Urinary bladder (tissue), 4 donors: ENCODE results near the gene SPATA13. TPM values are rescaled to one million over a fixed set of nuclear protein-coding genes. Genes with fewer than 3 reads are reported as not detected.
"Not testable (repeated sequence)": the region's sequence is repeated elsewhere in the genome, so short reads cannot be mapped to it uniquely, and the experiment has no call there.

ENCODE experiments used
- DNase-seq: peaks from one replicate; pipeline ENCODE4 v3.0.0-alpha.2; 2015; ENCODE audit errors: extremely low spot score
- H3K27ac ChIP-seq: one replicate; pipeline ENCODE4 v1.5.1; 2013; ENCODE audit warnings: low read depth, mild to moderate bottlenecking, moderate library complexity
- H3K36me3 ChIP-seq: one replicate; pipeline ENCODE4 v1.6.1; 2013; ENCODE audit warnings: mild to moderate bottlenecking, moderate library complexity; ENCODE audit not compliant: insufficient read depth
- H3K4me1 ChIP-seq: one replicate; pipeline ENCODE4 v1.6.1; 2013; ENCODE audit warnings: mild to moderate bottlenecking, moderate library complexity; ENCODE audit not compliant: insufficient read depth
- H3K4me3 ChIP-seq: one replicate; pipeline ENCODE4 v1.5.1; 2013; ENCODE audit warnings: low read depth, low read length
- WGBS: extraction: QIAGEN DNeasy Blood & Tissue Kit; methylation state at CpG from one replicate; pipeline ENCODE4 v1.1.7; 2013; 5-methylcytosine and 5-hydroxymethylcytosine counted together
- polyA plus RNA-seq: library from polyadenylated mRNA; stranded (reverse); fragments of 200-250 nt; gene quantifications from one replicate; pipeline ENCODE4 v1.2.3, GENCODE V29; 2013
- total RNA-seq: library from RNA; depleted of rRNA; stranded (reverse); fragments of >200 nt; gene quantifications from one replicate; pipeline ENCODE4 v1.2.3, GENCODE V29; 2014
- donor health status: healthy with polysubstance abuse.
- donor health status: healthy.

Gene SPATA13
- total and polyA plus RNA-seq, 2 donors = 5.8 to 13.6 TPM

- Histone ChIP-seq H3K36me3 (no peaks in the 10 kb centered on the region), H3K27ac (no peak overlapping the region), H3K4me1 (no peaks in the 10 kb centered on the region), H3K4me3 (no peak overlapping the region)
- DNase-seq = no peak
- 39% methylated on average over 5 of the region's 5 CpGs for WGBS
These were observed 152.9 kb downstream of the SPATA13 start for GRCh38 chr13:24313439-24313838.

GRCh38 chr13:24317835-24318234 lies 157.3 kb downstream of the SPATA13 start:
- H3K27ac ChIP-seq, H3K4me1 ChIP-seq, H3K4me3 ChIP-seq, DNase-seq, H3K36me3 ChIP-seq: not testable (repeated sequence)
- WGBS = 86% methylated on average over 10 of the region's 10 CpGs

DNA sequence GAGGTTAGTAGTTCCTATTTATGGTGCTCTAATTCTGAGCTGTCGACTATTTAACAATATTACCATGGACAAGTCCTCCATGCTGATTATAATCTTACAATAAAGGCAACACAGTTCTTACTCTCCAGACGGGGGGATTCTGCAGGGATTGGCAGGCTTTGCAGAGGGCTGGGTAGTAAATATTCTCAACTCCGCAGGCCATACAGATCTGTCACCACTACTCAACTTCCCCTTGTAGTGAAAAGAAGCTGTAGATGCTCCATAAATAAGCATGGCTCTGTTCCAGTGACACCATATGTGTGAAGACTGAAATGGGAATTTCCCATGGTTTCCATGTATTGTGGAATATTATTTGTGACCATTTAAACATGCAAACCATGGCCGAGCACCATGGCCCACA lies 158.4 kb downstream of the SPATA13 start:
- 79% methylated on average over 4 of the region's 4 CpGs for WGBS
- not testable (repeated sequence) for H3K4me3 ChIP-seq, DNase-seq, H3K4me1 ChIP-seq, H3K27ac ChIP-seq, H3K36me3 ChIP-seq

GRCh38 chr13:24319641-24320040 lies 159.1 kb downstream of the SPATA13 start:
- not testable (repeated sequence) for H3K4me3 ChIP-seq, DNase-seq, H3K36me3 ChIP-seq, H3K27ac ChIP-seq, H3K4me1 ChIP-seq
- 87% methylated on average over 6 of the region's 6 CpGs for WGBS

DNA sequence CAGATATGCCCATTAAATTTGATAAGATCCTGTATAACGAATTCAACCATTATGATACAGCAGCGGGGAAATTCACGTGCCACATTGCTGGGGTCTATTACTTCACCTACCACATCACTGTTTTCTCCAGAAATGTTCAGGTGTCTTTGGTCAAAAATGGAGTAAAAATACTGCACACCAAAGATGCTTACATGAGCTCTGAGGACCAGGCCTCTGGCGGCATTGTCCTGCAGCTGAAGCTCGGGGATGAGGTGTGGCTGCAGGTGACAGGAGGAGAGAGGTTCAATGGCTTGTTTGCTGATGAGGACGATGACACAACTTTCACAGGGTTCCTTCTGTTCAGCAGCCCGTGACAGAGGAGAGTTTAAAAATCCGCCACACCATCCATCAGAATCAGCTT lies 160.9 kb downstream of the SPATA13 start:
- not testable (repeated sequence) for DNase-seq, H3K4me3 ChIP-seq, H3K36me3 ChIP-seq, H3K4me1 ChIP-seq, H3K27ac ChIP-seq
- WGBS = 85% methylated on average over 8 of the region's 8 CpGs

- DNase-seq, H3K36me3 ChIP-seq, H3K4me3 ChIP-seq, H3K27ac ChIP-seq, H3K4me1 ChIP-seq: not testable (repeated sequence)
- 54% methylated on average over 2 of the region's 2 CpGs for WGBS
These were observed 161.9 kb downstream of the SPATA13 start for GRCh38 chr13:24322470-24322869.

GRCh38 chr13:24323036-24323738 lies 162.7 kb downstream of the SPATA13 start:
- Histone ChIP-seq H3K4me1 (no peaks in the 10 kb centered on the region), H3K4me3 (no peak overlapping the region), H3K36me3 (no peaks in the 10 kb centered on the region), H3K27ac (no peak overlapping the region)
- DNase-seq = no peak
- WGBS = 85% methylated on average over 28 of the region's 28 CpGs

GRCh38 chr13:24323739-24324075 lies 163.2 kb downstream of the SPATA13 start:
- H3K36me3 ChIP-seq = no peaks in the 10 kb centered on the region
- 53% methylated on average over 5 of the region's 5 CpGs for WGBS
- H3K27ac ChIP-seq = no peak overlapping the region
- DNase-seq = no peak
- H3K4me1 ChIP-seq = no peaks in the 10 kb centered on the region
- H3K4me3 ChIP-seq = no peak overlapping the region

- not testable (repeated sequence) for DNase-seq, H3K36me3 ChIP-seq, H3K4me3 ChIP-seq, H3K27ac ChIP-seq, H3K4me1 ChIP-seq
- WGBS = 83% methylated on average over 23 of the region's 23 CpGs
These were observed 167.1 kb downstream of the SPATA13 start for GRCh38 chr13:24327598-24327997.

DNA sequence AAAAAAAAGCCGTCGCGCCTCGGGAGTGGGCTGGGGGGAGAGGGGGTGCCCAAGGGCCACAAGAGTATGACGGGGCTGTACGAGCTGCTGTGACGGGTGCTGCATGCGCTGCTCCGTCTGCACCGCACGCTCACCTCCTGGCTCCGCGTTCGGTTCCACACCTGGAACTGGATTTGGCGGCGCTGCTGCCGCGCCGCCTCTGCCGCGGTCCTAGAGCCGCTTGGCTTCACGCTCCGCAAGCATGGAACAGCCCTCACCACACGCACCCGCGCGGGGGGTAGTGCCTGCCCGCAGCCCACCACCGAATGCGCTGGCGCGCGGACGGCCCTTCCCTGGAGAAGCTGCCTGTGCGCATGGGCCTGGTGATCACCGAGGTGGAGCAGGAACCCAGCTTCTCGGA lies 167.6 kb downstream of the SPATA13 start:
- Histone ChIP-seq H3K27ac (no peak overlapping the region), H3K36me3 (no peaks in the 10 kb centered on the region), H3K4me3 (no peak overlapping the region), H3K4me1 (no peaks in the 10 kb centered on the region)
- DNase-seq = no peak
- WGBS = 17% methylated on average over 34 of the region's 38 CpGs

DNA sequence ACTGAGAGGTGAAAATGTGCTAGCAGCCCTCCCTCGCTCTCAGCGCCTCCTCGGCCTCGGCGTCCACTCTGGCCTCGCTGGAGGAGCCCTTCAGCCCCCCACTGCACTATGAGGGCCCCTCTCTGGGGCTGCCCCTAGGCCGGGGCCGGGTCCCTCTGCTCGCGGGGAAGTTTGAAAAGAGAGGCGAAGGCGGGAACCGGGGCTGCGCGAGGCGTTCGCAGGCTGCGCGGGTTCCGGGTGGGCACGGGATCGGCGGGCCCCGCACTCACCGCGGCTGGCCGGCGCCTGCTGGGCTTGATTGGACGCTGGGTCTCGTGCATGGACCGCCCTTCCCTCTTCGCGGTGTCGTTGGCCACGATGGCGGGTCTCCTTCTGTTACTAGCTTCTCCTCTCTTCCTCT lies 178.2 kb downstream of the SPATA13 start:
- Histone ChIP-seq H3K36me3 (no peaks in the 10 kb centered on the region), H3K4me3 (no peak overlapping the region), H3K27ac (no peak overlapping the region), H3K4me1 (no peaks in the 10 kb centered on the region)
- WGBS = 91% methylated on average over 36 of the region's 36 CpGs
- DNase-seq = no peak

GRCh38 chr13:24339937-24340607 lies 179.6 kb downstream of the SPATA13 start:
- no peak overlapping the region for H3K4me3 ChIP-seq

GRCh38 chr13:24340608-24340955 lies 180.1 kb downstream of the SPATA13 start:
- 88% methylated on average over 26 of the region's 26 CpGs for WGBS
- H3K4me3 ChIP-seq = no peak overlapping the region
- no peaks in the 10 kb centered on the region for H3K36me3 ChIP-seq
- DNase-seq = no peak
- H3K4me1 ChIP-seq = no peaks in the 10 kb centered on the region
- no peak overlapping the region for H3K27ac ChIP-seq

More at GRCh38 chr13:24339937-24340607, 179.6 kb downstream of the SPATA13 start:
- Histone ChIP-seq H3K36me3 (no peaks in the 10 kb centered on the region), H3K27ac (no peak overlapping the region), H3K4me1 (no peaks in the 10 kb centered on the region)
- DNase-seq = no peak
- 77% methylated on average over 35 of the region's 35 CpGs for WGBS

GRCh38 chr13:24341439-24341838 lies 180.9 kb downstream of the SPATA13 start:
- Histone ChIP-seq H3K27ac (no peak overlapping the region), H3K4me1 (no peaks in the 10 kb centered on the region), H3K36me3 (no peaks in the 10 kb centered on the region), H3K4me3 (no peak overlapping the region)
- WGBS = 70% methylated on average over 3 of the region's 3 CpGs
- no peak for DNase-seq
